NCI-H748 (cell line): ENCODE measurements around the gene ZDHHC16.
"Not testable (repeated sequence)": the region's sequence is repeated elsewhere in the genome, so short reads cannot be mapped to it uniquely, and the experiment has no call there.

Experiments
- DNase-seq: peaks from one replicate; lab custom pipeline; 2025; ENCODE audit not compliant: unreplicated experiment; lab: John Stamatoyannopoulos, UW

The ZDHHC16 gene

DNA sequence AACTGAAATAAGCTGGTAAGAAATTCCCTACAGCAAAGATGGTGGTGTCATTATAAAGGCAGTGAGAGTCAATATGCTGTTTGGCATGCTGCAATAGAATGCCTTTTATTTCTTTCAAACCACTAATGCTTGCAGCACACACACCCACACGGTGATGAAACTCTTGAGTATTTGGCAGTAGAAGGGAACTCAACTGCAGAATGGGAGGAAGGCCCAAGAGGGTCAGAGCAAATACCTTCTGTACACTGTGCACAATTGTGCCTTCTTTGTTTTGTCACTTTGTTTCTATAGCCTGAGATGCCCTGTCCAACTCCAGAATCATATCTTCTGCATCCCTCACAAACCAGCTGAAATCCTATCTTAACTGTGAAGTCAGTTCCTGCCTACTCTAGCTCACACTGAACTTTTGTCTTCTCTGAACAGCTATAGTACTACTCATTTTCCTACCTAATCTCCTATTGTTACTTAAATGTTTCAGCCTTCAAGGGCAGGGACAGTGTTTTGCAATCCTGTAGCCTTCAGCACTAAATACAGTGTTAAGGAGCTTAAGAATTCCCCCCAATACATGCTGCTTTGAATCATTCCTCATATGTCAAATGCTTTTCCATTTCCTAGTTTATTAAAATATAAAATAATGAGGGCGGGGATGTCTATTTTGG lies 30.1 kb downstream of the ZDHHC16 start:
- no peak for DNase-seq

DNA sequence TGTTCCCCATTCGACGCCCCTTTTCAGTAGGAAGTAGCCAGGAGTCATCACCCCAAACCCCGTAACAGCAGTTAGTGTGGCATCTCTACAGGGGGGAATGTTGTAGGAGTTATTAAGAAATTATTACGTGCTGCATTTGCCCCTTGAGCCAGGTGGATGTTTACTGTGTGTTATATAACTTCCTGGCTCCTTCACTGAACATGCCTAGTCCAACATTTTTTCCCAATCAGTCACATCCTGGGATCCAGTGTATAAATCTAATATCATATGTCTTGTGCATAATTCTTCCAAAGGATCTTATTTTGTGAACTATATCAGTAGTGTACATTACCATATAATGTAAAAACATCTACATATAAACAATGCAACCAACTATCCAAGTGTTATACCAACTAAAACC lies 33.4 kb downstream of the ZDHHC16 start:
- DNase-seq: not testable (repeated sequence)

DNA sequence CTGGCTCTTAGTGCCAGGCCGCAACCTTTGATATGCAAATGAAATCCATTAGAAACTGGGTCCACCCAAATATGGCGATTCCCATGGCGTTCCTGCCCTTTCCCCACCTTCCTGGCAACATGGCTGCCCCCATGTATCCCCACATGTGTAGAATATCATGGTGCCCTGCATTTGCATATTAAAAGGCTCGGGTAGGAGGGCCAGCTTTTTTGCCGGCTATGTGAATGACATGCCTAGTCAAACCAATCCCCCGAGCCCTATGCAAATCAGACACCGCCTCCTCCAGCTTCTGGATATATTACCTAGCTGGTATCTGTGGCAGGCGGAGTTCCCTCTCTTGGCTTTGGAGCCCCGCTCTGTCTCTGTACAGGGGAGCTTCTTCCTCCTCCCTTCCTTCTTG lies 34.0 kb downstream of the ZDHHC16 start:
- DNase-seq: no peak

DNA sequence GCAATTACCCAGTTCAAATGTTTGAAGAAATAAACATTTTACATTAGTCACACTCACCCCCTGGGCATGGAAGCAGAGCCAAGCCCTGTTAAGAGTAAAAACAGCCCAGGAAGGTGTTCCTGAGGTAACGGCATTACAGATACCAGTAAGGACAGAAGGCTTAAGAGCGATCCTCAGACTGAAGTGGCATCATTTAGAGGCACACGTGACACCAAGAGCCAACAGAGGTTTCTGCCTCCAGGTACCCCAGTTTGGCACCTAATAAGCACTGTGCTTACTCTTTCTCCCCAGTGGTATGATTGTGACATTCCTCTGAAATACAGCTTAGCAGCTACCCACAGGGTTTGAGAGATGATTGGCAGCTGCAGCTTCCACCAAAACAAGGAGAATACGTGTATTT lies 35.1 kb downstream of the ZDHHC16 start:
- DNase-seq: no peak

DNA sequence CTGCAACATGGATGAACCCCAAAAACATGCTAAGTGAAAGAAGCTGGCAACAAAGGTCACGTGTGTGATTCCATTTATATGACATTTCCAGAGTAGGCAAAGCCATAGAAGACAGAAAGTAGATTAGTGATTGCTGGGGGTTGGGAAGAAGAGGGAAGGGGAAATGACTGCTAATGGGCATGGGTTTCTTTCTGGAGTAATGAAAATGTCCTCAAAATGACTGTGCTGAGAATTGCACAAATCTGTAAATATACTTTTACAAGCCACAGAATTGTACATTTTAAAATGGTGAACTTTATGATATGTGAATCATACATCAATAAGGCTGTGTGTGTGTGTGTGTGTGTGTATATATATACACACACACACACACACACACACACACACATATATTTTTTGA lies 36.4 kb downstream of the ZDHHC16 start:
- no peak for DNase-seq

DNA sequence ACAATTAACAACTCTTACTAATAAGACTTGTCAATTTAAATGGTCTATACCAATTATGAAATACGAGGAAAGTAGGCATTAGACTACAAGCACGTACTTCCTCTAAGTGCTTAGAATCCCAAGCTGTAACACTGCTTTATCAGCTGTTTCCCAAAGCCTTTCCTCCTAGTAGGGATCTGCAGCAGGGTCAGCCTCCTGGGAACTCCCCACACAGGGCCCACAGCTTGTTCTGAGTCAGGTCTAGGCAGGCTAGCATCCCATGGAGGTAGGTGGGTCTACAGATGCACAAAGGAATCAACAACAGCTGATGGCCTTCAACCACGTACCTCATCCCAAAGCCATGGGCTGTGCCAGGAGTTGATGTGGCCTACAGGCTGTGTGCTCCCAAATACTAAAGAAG lies 37.5 kb downstream of the ZDHHC16 start:
- no peak for DNase-seq

DNA sequence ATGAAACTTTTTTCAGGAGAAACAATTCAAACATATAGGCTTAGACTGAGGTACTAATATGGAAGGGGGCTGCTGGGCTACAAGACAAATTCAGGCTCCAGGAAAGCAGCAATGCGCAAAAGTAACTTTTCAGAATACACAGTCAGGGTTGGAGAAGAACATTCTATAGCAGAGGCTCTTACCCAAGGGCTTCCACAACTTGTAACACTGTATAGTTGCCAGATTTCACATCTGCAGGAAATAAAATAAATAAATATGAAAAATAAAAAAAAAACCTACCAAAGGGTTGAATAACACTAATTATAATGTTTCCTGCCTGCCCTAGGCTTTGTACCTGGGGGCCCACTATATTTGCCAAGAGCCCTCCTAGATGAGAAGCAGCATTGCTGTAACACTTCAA lies 37.9 kb downstream of the ZDHHC16 start:
- DNase-seq: no peak

DNA sequence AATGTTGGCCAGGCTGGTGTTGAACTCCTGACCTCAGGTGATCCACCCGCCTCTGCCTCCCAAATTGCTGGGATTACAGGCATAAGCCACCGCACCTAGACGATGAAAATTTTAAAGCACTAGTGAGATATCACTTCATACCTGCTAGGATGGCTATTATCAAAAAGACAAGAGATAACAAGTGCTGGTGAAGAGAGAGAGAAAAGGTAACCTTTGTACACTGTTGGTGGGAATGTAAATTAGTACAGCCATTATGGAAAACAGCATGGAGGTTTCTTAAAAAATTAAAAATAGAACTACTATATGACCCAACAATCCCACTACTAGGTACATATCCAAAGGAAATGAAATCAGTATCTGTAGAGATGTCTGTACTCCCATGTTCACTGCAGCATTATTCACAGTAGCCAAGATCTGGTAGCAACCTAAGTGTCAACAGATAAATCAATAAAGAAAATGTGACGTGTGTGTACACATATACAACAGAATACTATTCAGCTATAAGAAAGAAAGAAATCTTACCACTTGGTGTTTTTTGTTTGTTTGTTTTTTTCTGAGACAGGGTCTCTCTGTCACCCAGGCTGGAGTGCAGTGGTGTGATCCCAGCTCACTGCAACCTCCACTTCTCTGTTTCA lies 39.8 kb downstream of the ZDHHC16 start:
- no peak for DNase-seq

DNA sequence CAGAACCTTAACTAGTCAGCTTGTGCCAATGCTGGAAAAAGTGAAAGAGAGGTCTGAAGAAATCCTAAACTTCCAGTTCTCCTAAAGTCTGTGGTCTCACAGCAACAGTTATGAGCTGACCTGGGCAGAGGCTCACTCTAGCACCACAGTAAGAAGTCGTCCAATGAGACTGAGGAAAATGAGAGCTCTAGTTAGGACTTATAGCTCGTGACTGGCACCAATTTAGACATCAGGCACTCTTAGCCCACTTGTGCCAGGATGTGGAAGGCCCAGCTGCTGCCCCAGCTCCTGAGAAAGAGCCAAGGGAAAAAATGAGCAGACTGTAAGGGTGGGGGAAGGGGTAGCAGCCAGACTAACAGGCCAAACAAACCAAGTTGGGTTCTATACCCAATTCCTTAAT lies 44.6 kb downstream of the ZDHHC16 start:
- DNase-seq: no peak

DNA sequence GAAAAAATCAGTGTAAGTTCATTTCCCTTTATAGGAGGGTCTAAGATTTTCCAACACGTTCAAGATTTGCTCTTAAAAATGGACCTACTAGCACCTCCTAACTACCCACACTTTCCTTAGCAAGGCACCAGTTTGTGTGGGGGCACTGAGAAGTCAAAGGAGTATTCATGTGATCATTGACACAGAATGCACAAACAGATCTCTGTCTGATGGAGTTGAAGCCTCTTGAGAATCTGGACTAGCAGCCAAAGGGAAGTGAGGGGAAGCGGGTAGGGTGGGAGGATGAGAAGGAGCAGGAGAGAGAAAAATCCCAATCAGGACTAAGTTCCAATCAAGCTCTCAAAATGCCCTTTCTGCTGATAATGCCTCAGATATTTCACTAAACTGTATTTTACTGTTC lies 48.2 kb downstream of the ZDHHC16 start:
- DNase-seq: no peak

DNA sequence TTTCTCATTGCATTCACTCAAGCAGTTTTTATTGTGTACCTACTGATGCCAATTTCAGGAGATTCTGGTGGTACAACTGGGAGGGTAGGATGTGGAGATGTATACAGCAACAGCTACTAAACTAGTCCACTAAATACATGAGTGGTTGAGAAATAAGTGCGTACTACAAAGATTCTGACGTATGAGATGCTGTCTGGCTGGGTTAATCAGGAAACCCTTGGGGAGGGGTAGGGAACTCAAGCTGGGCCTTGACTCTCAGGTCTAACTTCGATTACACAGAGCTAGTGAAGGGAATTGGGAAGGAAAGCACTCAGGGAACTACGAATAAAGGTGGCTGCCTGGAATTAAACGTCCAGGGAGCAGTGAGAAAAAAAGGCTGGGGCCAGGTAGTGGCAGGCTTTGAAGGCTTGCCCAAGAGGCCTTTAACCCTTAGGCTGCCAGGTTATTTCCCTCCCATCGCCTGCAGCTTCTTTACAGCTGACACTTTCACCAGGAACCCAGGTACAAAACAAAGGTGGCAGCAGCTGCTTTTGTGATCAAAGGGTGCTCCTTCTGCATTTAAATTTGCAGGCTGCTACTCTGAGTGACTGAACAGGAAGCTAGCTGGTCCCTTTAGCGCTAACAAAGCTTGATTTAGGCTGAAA lies 49.0 kb downstream of the ZDHHC16 start:
- no peak for DNase-seq

DNA sequence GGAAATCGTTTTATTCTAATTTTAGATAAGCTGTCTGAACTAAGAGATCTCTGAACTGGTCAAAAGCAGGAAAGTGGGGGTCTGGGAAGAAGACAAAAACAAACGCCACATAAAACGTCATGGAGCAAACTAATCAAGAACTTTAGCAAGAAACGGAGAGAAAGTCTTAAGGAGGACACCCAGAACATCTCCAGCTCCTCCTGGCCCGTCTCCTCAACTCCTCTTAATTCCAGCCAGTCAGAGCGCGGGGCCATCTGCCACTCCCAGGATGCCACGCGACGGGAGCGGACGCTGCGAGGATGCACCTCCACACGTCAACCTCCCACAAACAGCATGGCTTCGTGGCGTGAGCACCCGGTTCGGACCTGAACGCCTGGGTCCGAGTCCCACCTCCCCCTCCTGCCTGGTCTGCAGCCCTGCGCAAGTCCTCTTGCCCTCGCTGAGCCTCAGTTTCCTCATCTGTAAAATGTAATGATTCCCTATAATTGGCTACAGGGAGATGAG lies 51.6 kb downstream of the ZDHHC16 start:
- DNase-seq: peak; percentile 79

DNA sequence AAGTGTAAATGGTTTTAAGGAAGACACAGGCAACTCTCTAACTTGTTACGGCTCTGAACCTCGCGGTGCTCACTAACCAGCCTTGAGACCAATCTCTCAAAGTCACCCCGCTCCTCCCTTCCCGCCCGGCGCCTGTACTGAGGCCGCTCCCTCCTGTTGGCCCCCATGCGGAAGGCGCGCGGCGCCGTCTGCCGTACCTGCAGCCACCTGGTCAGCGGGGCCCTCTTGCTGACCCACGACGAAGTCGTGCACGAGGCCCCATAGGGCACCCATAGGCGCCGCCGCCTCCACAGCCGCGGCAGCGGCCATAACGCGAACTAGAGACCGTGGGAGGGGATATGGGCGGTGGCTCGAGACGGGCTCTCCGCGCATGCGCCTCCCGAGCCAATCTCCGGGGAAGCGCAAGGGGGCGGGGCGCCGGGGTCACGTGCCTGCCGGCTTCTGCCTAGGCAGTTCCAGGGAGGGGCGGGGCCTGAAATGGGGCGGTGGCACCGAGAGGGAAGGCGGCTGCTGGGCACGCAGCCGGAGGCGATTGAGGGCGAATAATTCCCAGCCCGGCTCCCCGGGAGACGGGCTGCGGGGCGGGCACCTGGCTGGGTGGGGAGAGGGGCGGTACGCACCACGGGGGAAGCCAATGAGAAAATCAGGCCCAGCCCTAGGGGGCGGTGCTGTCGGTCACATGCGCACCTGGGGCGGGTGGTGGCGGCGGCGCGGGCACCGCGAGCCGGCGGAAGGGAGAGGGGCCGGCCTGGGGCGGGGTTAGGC lies 52.3 kb downstream of the ZDHHC16 start, which contains the start of gene MMS19:
TSS of gene MMS19 (minus strand) at position 347 of the 765 bp plus-strand sequence. CDS start at position 309, 38 bp downstream.
- peak; percentile 97 for DNase-seq

DNA sequence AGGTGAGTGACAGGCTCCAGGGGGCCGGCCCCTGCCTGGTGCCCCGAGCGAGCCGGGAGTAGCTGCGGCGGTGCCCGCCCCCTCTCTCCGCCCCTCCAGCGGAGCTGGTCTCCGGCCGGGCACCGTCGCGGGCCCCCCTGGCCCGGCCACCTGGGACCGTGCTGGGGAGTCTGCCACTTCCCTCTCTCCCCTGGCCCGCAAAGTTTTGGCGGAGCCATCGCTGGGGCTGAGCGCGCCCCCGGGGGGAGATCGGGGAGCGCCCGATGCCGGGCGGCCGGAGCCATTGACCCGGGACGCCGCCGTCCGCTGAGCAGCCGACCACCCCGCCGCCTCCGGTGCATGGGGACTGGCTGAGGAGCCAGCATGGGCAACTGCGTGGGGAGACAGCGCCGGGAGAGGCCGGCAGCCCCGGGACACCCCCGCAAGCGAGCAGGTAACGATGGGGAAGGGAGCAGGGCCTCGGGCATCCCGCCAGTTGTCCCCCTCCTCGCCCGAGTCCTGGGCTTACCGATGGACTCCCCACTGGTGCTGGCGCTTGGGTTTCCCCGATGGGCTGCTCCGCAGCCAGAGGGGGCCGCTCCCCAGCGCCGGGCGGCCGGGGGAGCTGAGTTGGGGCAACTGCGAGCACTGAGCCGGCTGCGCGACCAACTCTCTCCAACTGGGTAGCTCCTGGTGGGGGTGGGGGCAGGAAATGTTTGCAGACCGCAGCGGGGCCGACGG lies 53.0 kb downstream of the ZDHHC16 start, which contains the start of gene UBTD1:
TSS of gene UBTD1 (plus strand) at position 84 of the 720 bp plus-strand sequence. CDS start at position 364, 280 bp downstream.
- DNase-seq: peak; percentile 44

DNA sequence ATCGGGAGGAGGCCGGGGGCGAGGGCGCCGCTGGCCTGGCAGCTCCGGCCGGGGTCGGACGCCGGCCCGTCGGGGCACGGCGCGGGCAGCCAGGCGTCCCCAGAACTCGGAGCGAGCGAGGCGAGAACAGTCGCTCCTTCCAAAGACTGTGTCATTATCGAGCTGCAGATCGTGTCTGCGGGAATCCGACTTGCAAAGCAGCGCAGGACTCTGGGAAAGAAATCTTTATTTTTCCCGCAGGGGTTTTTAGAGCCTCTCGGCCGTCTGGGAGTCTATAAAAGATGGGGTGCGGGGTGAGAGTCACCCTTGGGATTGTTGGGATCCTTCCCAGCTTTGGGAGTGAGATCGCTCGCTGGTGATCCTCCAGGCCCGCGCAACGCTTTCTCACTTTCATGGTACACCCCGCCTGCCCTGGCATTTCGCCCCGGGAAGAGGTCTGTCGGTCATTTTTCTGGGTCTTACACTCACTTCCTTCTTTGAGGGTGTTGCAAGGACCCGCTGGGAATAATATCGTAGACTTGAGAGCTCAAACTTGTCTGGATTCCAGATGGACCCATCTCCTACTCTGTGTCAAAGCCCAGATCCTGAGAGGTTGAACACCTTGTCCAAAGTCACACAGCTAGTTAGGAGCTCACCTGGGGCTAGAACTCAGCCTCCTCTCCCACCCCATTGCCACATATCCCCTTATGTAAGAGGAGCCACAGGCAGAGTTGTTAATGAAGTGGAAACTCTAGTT lies 53.8 kb downstream of the ZDHHC16 start:
- peak; percentile 44 for DNase-seq

DNA sequence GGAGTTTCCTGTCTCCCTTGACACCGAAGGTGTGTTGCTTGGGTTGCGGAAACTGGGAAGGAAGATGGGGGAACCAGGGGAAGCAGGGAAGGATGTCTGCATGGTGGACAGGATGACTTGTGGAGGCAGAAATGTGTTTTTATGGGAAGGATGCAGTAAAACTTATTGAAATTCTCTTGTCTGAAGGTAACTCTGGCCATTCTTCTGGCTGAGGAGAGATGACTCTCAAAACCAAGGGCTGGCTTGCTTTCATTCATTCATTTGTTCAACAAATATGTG lies 54.3 kb downstream of the ZDHHC16 start:
- DNase-seq: no peak

DNA sequence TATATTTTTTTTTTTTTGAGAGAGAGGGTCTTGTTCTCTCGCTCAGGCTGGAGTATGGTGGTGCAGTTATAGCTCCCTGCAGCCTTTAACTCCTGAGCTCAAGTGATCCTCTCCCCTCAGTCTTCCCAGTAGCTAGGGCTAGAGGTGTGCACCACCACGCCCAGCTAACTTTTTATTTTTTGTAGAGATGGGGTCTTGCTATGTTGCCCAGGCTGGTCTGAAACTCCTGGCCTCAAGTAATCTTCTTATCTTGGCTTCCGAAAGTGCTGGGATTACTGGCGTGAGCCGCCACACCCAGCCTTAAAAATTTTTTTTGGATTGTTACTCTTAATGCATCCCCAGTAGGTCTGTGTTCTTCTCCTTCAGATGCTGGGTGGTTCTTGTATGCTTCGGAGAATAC lies 56.9 kb downstream of the ZDHHC16 start:
- no peak for DNase-seq

DNA sequence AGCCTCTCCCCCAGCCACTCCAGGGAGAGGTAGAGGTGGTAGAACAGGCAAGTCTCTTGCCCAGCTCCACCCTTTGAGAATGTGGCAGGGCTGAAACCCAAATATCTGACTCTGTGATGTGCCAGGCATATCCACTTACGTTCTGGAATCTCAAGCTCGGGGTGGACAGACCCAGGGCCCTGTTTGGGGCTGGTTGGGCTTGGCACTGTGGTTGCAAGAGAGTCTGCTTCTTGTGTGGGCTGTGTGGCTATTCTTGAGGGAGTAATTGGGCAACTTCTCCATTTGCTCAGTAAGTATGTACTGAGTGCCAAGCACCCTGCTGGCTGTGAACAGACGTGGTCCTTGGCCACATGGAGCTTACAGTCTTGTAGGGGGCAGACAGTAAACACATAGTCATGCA lies 57.4 kb downstream of the ZDHHC16 start:
- DNase-seq: no peak

DNA sequence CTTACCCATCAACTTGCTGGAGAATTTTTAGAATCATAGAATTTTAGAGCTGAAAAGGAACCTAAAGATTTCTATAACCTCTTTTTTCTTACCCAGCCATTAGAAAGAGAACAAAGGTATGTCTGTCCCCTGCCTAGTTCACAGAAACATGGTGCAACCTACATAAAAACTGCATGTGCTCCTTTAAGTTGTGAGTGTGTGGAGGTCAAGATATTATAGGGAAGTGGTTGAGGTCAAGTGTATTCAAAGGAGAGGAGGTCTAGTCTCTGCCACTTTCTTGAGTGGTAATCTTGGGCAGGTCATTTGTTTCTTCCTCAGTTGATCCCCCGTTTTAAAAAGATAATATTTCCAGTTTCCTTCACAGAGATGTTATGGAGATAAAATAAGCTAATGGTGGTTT lies 59.2 kb downstream of the ZDHHC16 start:
- DNase-seq: no peak
